Uterus (tissue), 4 donors: Measurements from ENCODE around the gene PAOX. TPM values are rescaled to one million over a fixed set of nuclear protein-coding genes. Genes with fewer than 3 reads are reported as not detected.
"Not testable (repeated sequence)": the region's sequence is repeated elsewhere in the genome, so short reads cannot be mapped to it uniquely, and the experiment has no call there.

Experiments
- DNase-seq, 2 donors: peaks; one replicate each; pipeline ENCODE4 v3.0.0-alpha.2; 2019 to 2020
- H3K27ac ChIP-seq, 2 donors: fragments of 200-600 bp; sonication (generic); 1 replicate in 1 of 2; 2 replicates in 1 of 2; pipeline ENCODE4 v1.5.1; 2016 to 2018
- H3K27me3 ChIP-seq, 2 donors: fragments of 200-600 bp; sonication (generic); one replicate each; pipeline ENCODE4 v1.5.1; 2018 to 2019; ENCODE audit warnings: control low read depth in 1 of 2
- H3K36me3 ChIP-seq, 2 donors: fragments of 200-600 bp; sonication (generic); one replicate each; pipeline ENCODE4 v1.5.1; 2019; ENCODE audit warnings: control low read depth in 1 of 2
- H3K4me1 ChIP-seq, 2 donors: fragments of 200-600 bp; sonication (generic); one replicate each; pipeline ENCODE4 v1.5.1; 2018 to 2019; ENCODE audit warnings: control low read depth in 1 of 2
- H3K4me3 ChIP-seq, 2 donors: fragments of 200-600 bp; sonication (generic); 1 replicate in 1 of 2; 2 replicates in 1 of 2; pipeline ENCODE4 v1.5.1; 2018 to 2019; ENCODE audit warnings: mild to moderate bottlenecking in 1 of 2
- H3K9me3 ChIP-seq, 2 donors: fragments of 200-600 bp; sonication (generic); one replicate each; pipeline ENCODE4 v1.5.1; 2019; ENCODE audit warnings: control low read depth in 1 of 2
- POLR2A ChIP-seq, 2 donors: fragments of 450-650 bp; IDR thresholded peaks; one replicate each; pipeline ENCODE4 v1.6.1; 2016; ENCODE audit warnings: antibody characterized with exemption in 2 of 2, mild to moderate bottlenecking in 1 of 2, moderate library complexity in 1 of 2
- intact Hi-C: fragments of 100-400 bp; cut with DNase I; formaldehyde crosslinking; loops from one replicate; pipeline ENCODE4 v1.15.1; 2023; ENCODE audit warnings: low total_unique reads
- total RNA-seq, 4 donors: library from RNA; depleted of rRNA in 3 of 4; stranded (reverse); fragments of >200 nt in 3 of 4; gene quantifications; one replicate each; pipeline versions ENCODE4 v1.1.0 to v1.2.4, GENCODE V29; 2014 to 2023
- TF ChIP-seq, protein P1 (sequence below), 4 experiments: fragments of 200-600 bp in 2 of 4; fragments of 450-650 bp in 2 of 4; sonication (generic) in 2 of 4; IDR thresholded peaks; one replicate each; pipeline ENCODE4 v1.5.1; 2016 to 2019; ENCODE audit warnings: antibody characterized with exemption in 4 of 4, mild to moderate bottlenecking in 2 of 4, moderate library complexity in 1 of 4
- donor health status: DM: yes; HTN: yes; CAD: no.

Gene PAOX
- total RNA-seq, 4 donors from 2014 or later: 2.0 to 9.3 (median 6.7) TPM

DNA sequence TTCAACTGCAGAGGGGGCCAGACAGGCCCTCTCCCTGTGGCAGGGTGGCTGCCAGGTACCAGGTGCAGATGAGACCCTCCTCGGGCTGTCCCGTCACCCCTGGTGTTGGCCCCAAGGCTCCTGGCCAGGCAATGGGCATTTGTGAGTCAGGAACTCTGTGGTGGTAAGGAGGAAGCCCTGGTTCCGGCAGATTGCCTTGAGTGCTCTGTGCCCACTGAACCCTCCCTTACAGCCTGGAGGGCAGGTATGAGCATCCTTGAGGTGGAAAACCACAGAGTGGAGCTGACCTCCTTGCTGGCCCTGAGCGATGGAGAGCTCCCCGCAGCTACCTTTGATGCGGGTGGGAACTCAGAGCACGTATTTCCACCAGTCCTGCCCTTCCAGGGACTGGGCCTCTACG, 2.0 kb downstream of the PAOX start:
- TF ChIP-seq POLR2A (IDR thresholded peaks at IDR 0.05): no peak
- TF ChIP-seq, protein P1, sequence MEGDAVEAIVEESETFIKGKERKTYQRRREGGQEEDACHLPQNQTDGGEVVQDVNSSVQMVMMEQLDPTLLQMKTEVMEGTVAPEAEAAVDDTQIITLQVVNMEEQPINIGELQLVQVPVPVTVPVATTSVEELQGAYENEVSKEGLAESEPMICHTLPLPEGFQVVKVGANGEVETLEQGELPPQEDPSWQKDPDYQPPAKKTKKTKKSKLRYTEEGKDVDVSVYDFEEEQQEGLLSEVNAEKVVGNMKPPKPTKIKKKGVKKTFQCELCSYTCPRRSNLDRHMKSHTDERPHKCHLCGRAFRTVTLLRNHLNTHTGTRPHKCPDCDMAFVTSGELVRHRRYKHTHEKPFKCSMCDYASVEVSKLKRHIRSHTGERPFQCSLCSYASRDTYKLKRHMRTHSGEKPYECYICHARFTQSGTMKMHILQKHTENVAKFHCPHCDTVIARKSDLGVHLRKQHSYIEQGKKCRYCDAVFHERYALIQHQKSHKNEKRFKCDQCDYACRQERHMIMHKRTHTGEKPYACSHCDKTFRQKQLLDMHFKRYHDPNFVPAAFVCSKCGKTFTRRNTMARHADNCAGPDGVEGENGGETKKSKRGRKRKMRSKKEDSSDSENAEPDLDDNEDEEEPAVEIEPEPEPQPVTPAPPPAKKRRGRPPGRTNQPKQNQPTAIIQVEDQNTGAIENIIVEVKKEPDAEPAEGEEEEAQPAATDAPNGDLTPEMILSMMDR (IDR thresholded peaks at IDR 0.05): no peak
- DNase-seq: no peak
- intact Hi-C loops: no loop called here

DNA sequence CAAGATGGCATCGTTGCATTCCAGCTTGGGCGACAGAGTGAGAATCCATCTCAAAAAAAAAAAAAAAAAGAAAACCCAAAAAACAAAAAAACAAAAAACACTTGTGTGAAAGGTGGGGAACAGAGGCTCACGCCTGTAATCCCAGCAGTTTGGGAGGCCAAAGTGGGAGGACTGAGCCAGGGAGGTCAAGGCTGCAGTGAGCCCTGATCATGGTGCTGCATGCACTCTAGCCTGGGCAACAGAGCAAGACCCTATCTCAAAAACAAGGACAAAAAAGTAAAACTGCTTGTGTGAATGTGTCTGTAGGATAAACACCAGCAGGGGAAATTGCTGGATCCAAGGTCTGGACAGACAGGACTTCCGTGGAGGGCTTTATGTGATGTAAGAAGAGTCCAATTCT, 4.5 kb downstream of the PAOX start:
- no peaks in the 10 kb centered on the region for H3K36me3 ChIP-seq
- no peak for DNase-seq
- no peak overlapping the region for H3K27ac ChIP-seq
- no peaks in the 10 kb centered on the region for H3K27me3 ChIP-seq
- intact Hi-C loops: no loop called here
- no peaks in the 10 kb centered on the region for H3K4me1 ChIP-seq
- TF ChIP-seq POLR2A (IDR thresholded peaks at IDR 0.05): no peak
- TF ChIP-seq, protein P1 (IDR thresholded peaks at IDR 0.05): no peak
- H3K9me3 ChIP-seq: no peaks in the 10 kb centered on the region
- H3K4me3 ChIP-seq: no peak overlapping the region

More for the DNA sequence above, 2.0 kb downstream of the PAOX start:
- no peaks in the 10 kb centered on the region for H3K36me3 ChIP-seq
- H3K4me3 ChIP-seq: no peak overlapping the region
- H3K27me3 ChIP-seq: no peaks in the 10 kb centered on the region
- peaks cover 0 to 4% of the 10 kb centered on the region in 2 donors for H3K4me1 ChIP-seq
- no peak overlapping the region for H3K27ac ChIP-seq
- H3K9me3 ChIP-seq: no peaks in the 10 kb centered on the region

DNA sequence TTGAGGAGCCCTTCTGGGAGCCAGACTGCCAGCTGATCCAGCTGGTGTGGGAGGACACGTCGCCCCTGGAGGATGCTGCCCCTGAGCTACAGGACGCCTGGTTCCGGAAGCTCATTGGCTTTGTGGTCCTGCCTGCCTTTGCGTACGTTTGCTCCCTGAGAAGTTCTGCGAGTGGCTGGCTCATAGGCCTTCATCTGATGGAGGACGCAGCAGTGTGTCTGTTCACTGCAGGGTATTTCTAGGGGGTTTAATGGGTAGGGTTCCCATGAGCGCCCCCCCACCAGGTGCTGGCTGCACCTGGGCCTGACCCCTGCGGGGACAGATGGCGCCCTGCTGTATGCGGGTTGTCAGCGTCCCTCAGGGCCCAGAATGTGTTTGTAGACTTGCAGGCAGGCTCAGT, 5.0 kb downstream of the PAOX start:
- Histone ChIP-seq H3K9me3 (no peaks in the 10 kb centered on the region), H3K36me3 (no peaks in the 10 kb centered on the region), H3K4me3 (no peak overlapping the region), H3K4me1 (no peaks in the 10 kb centered on the region), H3K27me3 (no peaks in the 10 kb centered on the region), H3K27ac (no peak overlapping the region)
- TF ChIP-seq, protein P1 (IDR thresholded peaks at IDR 0.05): no peak
- TF ChIP-seq POLR2A (IDR thresholded peaks at IDR 0.05): no peak
- DNase-seq: no peak
- intact Hi-C loops: no loop called here

DNA sequence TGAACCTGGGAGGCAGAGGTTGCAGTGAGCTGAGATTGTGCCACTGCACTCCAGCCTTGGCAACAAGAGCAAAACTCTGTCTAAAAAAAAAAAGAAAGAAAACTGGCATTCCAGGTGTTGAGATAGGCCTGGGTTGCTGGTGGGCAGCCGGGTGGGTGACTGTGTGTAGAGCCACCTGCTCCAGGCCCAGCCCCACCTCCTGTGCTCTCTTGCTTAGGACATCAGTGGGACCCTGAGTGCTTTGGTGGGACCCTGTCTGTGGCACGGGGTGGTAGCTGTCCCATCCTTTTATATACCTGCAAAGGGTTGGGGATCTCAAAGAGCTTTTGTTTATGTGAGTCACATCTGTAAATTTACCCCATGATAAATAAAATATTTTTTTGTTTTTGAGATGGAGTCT, 6.2 kb downstream of the PAOX start:
- Histone ChIP-seq H3K4me3 (no peak overlapping the region), H3K4me1 (no peaks in the 10 kb centered on the region), H3K27me3 (no peaks in the 10 kb centered on the region), H3K36me3 (no peaks in the 10 kb centered on the region), H3K9me3 (no peaks in the 10 kb centered on the region), H3K27ac (no peak overlapping the region)
- TF ChIP-seq POLR2A (IDR thresholded peaks at IDR 0.05): no peak
- TF ChIP-seq, protein P1 (IDR thresholded peaks at IDR 0.05): no peak
- intact Hi-C loops: no loop called here
- DNase-seq: no peak

DNA sequence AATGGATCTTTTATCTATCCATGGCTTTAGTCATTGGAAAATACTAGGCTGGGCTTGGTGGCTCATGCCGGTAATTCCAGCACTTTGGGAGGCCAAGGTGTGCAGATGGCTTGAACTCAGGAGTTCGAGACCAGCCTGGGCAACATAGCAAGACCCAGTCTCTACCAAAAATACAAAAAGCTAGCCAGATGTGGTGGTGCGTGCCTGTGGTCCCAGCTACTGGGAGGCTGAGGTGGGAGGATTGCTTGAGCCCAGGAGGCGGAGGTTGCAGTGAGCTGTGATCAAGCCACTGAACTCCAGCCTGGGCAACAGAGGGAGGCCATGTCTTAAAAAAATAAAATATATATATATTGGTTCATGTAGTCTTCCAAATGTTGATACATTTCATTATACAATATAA, 7.9 kb downstream of the PAOX start:
- H3K27ac ChIP-seq, H3K9me3 ChIP-seq, DNase-seq, H3K36me3 ChIP-seq, intact Hi-C loops, H3K27me3 ChIP-seq, H3K4me3 ChIP-seq, H3K4me1 ChIP-seq: not testable (repeated sequence)
